ENCODE measurements around the gene ZMIZ1. TPM values are rescaled to one million over a fixed set of nuclear protein-coding genes. Genes with fewer than 3 reads are reported as not detected.

ZMIZ1 gene
- total and polyA plus RNA-seq, 2 donors from 2014 or later: 14.2 to 97.6 TPM

- DNase-seq: peak in 2 of 5 donors; percentile 40 to 41
- Histone ChIP-seq H3K9me3 (ENCODE audit: control insufficient read depth in 2 of 3, insufficient read depth in 1 of 3, low read length in 3 of 3) (no peaks in the 10 kb centered on the region), H3K4me3 (ENCODE audit: low read length in 3 of 3) (no peak overlapping the region), H3K36me3 (ENCODE audit: control insufficient read depth in 2 of 3, insufficient read depth in 3 of 3, low read length in 3 of 3) (no peaks in the 10 kb centered on the region), H3K9ac (ENCODE audit: low read length in 3 of 3) (no peak overlapping the region), H3K4me1 (ENCODE audit: control insufficient read depth in 2 of 3, insufficient read depth in 2 of 3, low read depth in 1 of 3, low read length in 3 of 3) (peaks cover 0 to 12% (median 4%) of the 10 kb centered on the region in 3 donors), H3K27me3 (ENCODE audit: control insufficient read depth, insufficient read depth, low read length) (no peaks in the 10 kb centered on the region), H3K27ac (ENCODE audit: low read depth in 2 of 2, low read length in 2 of 2) (peak overlapping the region; percentile 5 to 49)
- TF ChIP-seq CTCF (IDR thresholded peaks at IDR 0.05; ENCODE audit: borderline replicate concordance, extremely low read depth, insufficient read depth): no peak
- intact Hi-C loops (cut with DNase I): no loop called here
- FAIRE-seq: no peak
Observed at GRCh38 chr10:79048639-79049550, 19.9 kb upstream of the ZMIZ1 start.

GRCh38 chr10:79049931-79050895 is 18.6 kb upstream of the ZMIZ1 start:
- DNase-seq (peak in 2 of 5 donors; percentile 23 to 27), FAIRE-seq (no peak)
- H3K4me3 ChIP-seq (ENCODE audit: low read length in 3 of 3): no peak overlapping the region
- no peak overlapping the region for H3K27ac ChIP-seq (ENCODE audit: low read depth in 2 of 2, low read length in 2 of 2)
- no peak overlapping the region for H3K9ac ChIP-seq (ENCODE audit: low read length in 3 of 3)
- H3K4me1 ChIP-seq (ENCODE audit: control insufficient read depth in 2 of 3, insufficient read depth in 2 of 3, low read depth in 1 of 3, low read length in 3 of 3): peaks cover 0 to 12% (median 4%) of the 10 kb centered on the region in 3 donors
- intact Hi-C loops (cut with DNase I): no loop called here
- no peaks in the 10 kb centered on the region for H3K9me3 ChIP-seq (ENCODE audit: control insufficient read depth in 2 of 3, insufficient read depth in 1 of 3, low read length in 3 of 3)
- TF ChIP-seq CTCF (IDR thresholded peaks at IDR 0.05; ENCODE audit: borderline replicate concordance, extremely low read depth, insufficient read depth): no peak
- H3K36me3 ChIP-seq (ENCODE audit: control insufficient read depth in 2 of 3, insufficient read depth in 3 of 3, low read length in 3 of 3): no peaks in the 10 kb centered on the region
- H3K27me3 ChIP-seq (ENCODE audit: control insufficient read depth, insufficient read depth, low read length): no peaks in the 10 kb centered on the region

- no peaks in the 10 kb centered on the region for H3K36me3 ChIP-seq (ENCODE audit: control insufficient read depth in 2 of 3, insufficient read depth in 3 of 3, low read length in 3 of 3)
- H3K9me3 ChIP-seq (ENCODE audit: control insufficient read depth in 2 of 3, insufficient read depth in 1 of 3, low read length in 3 of 3): no peaks in the 10 kb centered on the region
- H3K27ac ChIP-seq (ENCODE audit: low read depth in 2 of 2, low read length in 2 of 2): no peak overlapping the region
- DNase-seq (peak in 2 of 5 donors; percentile 26 to 49), FAIRE-seq (no peak)
- peaks cover 0 to 12% (median 4%) of the 10 kb centered on the region in 3 donors for H3K4me1 ChIP-seq (ENCODE audit: control insufficient read depth in 2 of 3, insufficient read depth in 2 of 3, low read depth in 1 of 3, low read length in 3 of 3)
- H3K4me3 ChIP-seq (ENCODE audit: low read length in 3 of 3): no peak overlapping the region
- intact Hi-C loops (cut with DNase I): no loop called here
- no peaks in the 10 kb centered on the region for H3K27me3 ChIP-seq (ENCODE audit: control insufficient read depth, insufficient read depth, low read length)
- no peak for TF ChIP-seq CTCF (IDR thresholded peaks at IDR 0.05; ENCODE audit: borderline replicate concordance, extremely low read depth, insufficient read depth)
- no peak overlapping the region for H3K9ac ChIP-seq (ENCODE audit: low read length in 3 of 3)
Observed at GRCh38 chr10:79050896-79051555, 17.7 kb upstream of the ZMIZ1 start.

Data from kidney (tissue), 14 donors.